Upper lobe of left lung (tissue), 6 donors: ENCODE measurements around the gene RIPK3. TPM values are rescaled to one million over a fixed set of nuclear protein-coding genes. Genes with fewer than 3 reads are reported as not detected.
"Not testable (repeated sequence)": the region's sequence is repeated elsewhere in the genome, so short reads cannot be mapped to it uniquely, and the experiment has no call there.

Source experiments
- ATAC-seq, 2 donors: fragments of 200-7000 bp; cut with Tn5 transposase; one replicate each; pipeline ENCODE4 v1.9.1; 2022; ENCODE audit warnings: mild to moderate bottlenecking in 2 of 2, moderate library complexity in 2 of 2; ENCODE audit not compliant: low FRiP score in 2 of 2
- DNase-seq, 2 donors: peaks; one replicate each; pipeline ENCODE4 v3.0.0-alpha.2; 2019 to 2020
- H3K27ac ChIP-seq, 4 donors: fragments of 200-600 bp; sonication (generic); one replicate each; pipeline ENCODE4 v1.5.1; 2016 to 2019
- H3K27me3 ChIP-seq, 4 donors: fragments of 200-600 bp; sonication (generic); one replicate each; pipeline ENCODE4 v1.5.1; 2017 to 2019
- H3K36me3 ChIP-seq, 4 donors: fragments of 200-600 bp; sonication (generic); one replicate each; pipeline ENCODE4 v1.5.1; 2016 to 2019
- H3K4me1 ChIP-seq, 4 donors: fragments of 200-600 bp; sonication (generic); one replicate each; pipeline ENCODE4 v1.5.1; 2018 to 2019
- H3K4me3 ChIP-seq, 4 donors: fragments of 200-600 bp; sonication (generic); one replicate each; pipeline ENCODE4 v1.5.1; 2017 to 2019; ENCODE audit warnings: mild to moderate bottlenecking in 2 of 4, moderate library complexity in 1 of 4
- H3K9me3 ChIP-seq, 4 donors: fragments of 200-600 bp; sonication (generic); one replicate each; pipeline ENCODE4 v1.5.1; 2018 to 2019
- CTCF ChIP-seq, 6 experiments: fragments of 450-650 bp in 4 of 6; fragments of 200-600 bp in 2 of 6; sonication (generic) in 2 of 6; IDR thresholded peaks; one replicate each; pipeline ENCODE4 v1.5.1; 2016 to 2019; ENCODE audit warnings: antibody characterized with exemption in 6 of 6
- EP300 ChIP-seq, 4 donors: sonication (generic); formaldehyde crosslinking; IDR thresholded peaks; one replicate each; pipeline ENCODE4 v1.5.1; 2017; ENCODE audit warnings: antibody characterized with exemption in 4 of 4, control low read depth in 2 of 4
- POLR2A ChIP-seq, 4 donors: fragments of 450-650 bp; IDR thresholded peaks; one replicate each; pipeline ENCODE4 v1.5.1; 2016 to 2017; ENCODE audit warnings: antibody characterized with exemption in 4 of 4, mild to moderate bottlenecking in 2 of 4
- POLR2AphosphoS5 ChIP-seq, 2 donors: sonication (generic); formaldehyde crosslinking; IDR thresholded peaks; one replicate each; pipeline ENCODE4 v1.5.1; 2017; ENCODE audit warnings: antibody characterized with exemption in 2 of 2
- WGBS, 2 donors: methylation state at CpG; one replicate each; pipeline ENCODE4 v1.1.5; 2017 to 2018; 5-methylcytosine and 5-hydroxymethylcytosine counted together
- total RNA-seq, 6 donors: library from RNA; depleted of rRNA in 4 of 6; stranded (reverse); fragments of >200 nt in 4 of 6; gene quantifications; one replicate each; pipeline versions ENCODE4 v1.1.0 to v1.2.1, GENCODE V29; 2016 to 2021
- donor health status: DM: no; HTN: no; CAD: no; lungs with moderate emphysema.
- donor health status: DM: no; HTN: yes; CAD: no; lungs with severe emphysema.

The RIPK3 gene
- total RNA-seq, 6 donors from 2014 or later: 16.1 to 92.2 (median 29.1) TPM

DNA sequence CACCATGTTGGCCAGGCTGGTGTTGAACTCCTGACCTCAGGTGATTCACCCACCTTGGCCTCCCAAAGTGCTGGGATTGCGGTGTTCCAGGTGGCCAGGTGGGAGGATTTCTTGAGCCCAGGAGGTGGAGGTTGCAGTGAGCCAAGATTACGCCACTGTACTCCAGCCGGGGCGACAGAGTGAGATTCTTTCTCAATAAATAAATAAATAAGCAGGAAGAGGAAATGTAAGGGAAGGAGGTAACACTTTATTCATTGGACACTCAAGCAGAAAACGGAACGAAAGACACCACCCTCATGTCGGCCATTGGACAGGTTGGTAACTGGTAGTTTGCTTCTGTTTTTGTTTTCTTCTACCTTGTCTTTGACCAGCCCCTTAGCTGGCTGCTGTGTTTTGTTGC, 15.2 kb upstream of the RIPK3 start:
- no peaks in the 10 kb centered on the region for H3K36me3 ChIP-seq
- H3K27me3 ChIP-seq: no peaks in the 10 kb centered on the region
- DNase-seq: no peak
- 54% methylated on average over 7 of the region's 7 CpGs for WGBS, 2 donors
- no peak overlapping the region for H3K27ac ChIP-seq
- no peaks in the 10 kb centered on the region for H3K9me3 ChIP-seq
- peaks cover 8 to 26% (median 14%) of the 10 kb centered on the region in 4 donors for H3K4me1 ChIP-seq
- no peak for ATAC-seq
- H3K4me3 ChIP-seq: no peak overlapping the region
- TF ChIP-seq CTCF (IDR thresholded peaks at IDR 0.05) (no peak), EP300 (IDR thresholded peaks at IDR 0.05) (no peak), POLR2AphosphoS5 (IDR thresholded peaks at IDR 0.05) (no peak), POLR2A (IDR thresholded peaks at IDR 0.05) (no peak)

- H3K27me3 ChIP-seq, ATAC-seq, H3K4me3 ChIP-seq, H3K9me3 ChIP-seq, DNase-seq, H3K36me3 ChIP-seq: not testable (repeated sequence)
- 90 to 91% methylated on average over 3 of the region's 3 CpGs for WGBS, 2 donors
- H3K4me1 ChIP-seq: peaks cover 8 to 26% (median 14%) of the 10 kb centered on the region in 4 donors
- H3K27ac ChIP-seq: peak overlapping the region in 3 of 4 donors; percentile 13 to 24 (median 18)
These were observed 14.7 kb upstream of the RIPK3 start for GRCh38 chr14:24354482-24354825.

- Histone ChIP-seq H3K4me3 (no peak overlapping the region), H3K4me1 (peaks cover 8 to 26% (median 14%) of the 10 kb centered on the region in 4 donors), H3K27me3 (no peaks in the 10 kb centered on the region), H3K9me3 (no peaks in the 10 kb centered on the region), H3K36me3 (no peaks in the 10 kb centered on the region), H3K27ac (peak overlapping the region in 2 of 4 donors; percentile 18 to 24)
- WGBS, 2 donors: 77 to 80% methylated on average over 5 of the region's 5 CpGs
- no peak for DNase-seq
- ATAC-seq: peak in 1 of 2 donors; percentile 41
- TF ChIP-seq EP300 (IDR thresholded peaks at IDR 0.05) (no peak), CTCF (IDR thresholded peaks at IDR 0.05) (no peak), POLR2AphosphoS5 (IDR thresholded peaks at IDR 0.05) (no peak)
These were observed 14.0 kb upstream of the RIPK3 start for GRCh38 chr14:24353559-24354481.

- H3K4me3 ChIP-seq: no peak overlapping the region
- no peaks in the 10 kb centered on the region for H3K9me3 ChIP-seq
- no peaks in the 10 kb centered on the region for H3K36me3 ChIP-seq
- 14 to 21% methylated on average over 3 to 4 of the region's 4 CpGs for WGBS, 2 donors
- DNase-seq: no peak
- no peaks in the 10 kb centered on the region for H3K27me3 ChIP-seq
- H3K4me1 ChIP-seq: peaks cover 8 to 26% (median 16%) of the 10 kb centered on the region in 4 donors
- H3K27ac ChIP-seq: peak overlapping the region in 3 of 4 donors; percentile 16 to 69 (median 48)
- peak; percentile 32 to 68 for ATAC-seq
- TF ChIP-seq POLR2A (IDR thresholded peaks at IDR 0.05) (no peak), CTCF (IDR thresholded peaks at IDR 0.05) (no peak), EP300 (IDR thresholded peaks at IDR 0.05) (no peak), POLR2AphosphoS5 (IDR thresholded peaks at IDR 0.05) (no peak)
These were observed 11.7 kb upstream of the RIPK3 start for GRCh38 chr14:24351517-24351916.

GRCh38 chr14:24349742-24350141, 10.0 kb upstream of the RIPK3 start:
- DNase-seq (no peak), ATAC-seq (no peak)
- WGBS, 2 donors: 80 to 82% methylated on average over 5 of the region's 5 CpGs
- Histone ChIP-seq H3K4me1 (peaks cover 8 to 21% (median 13%) of the 10 kb centered on the region in 4 donors), H3K27ac (no peak overlapping the region), H3K9me3 (no peaks in the 10 kb centered on the region), H3K27me3 (no peaks in the 10 kb centered on the region), H3K4me3 (no peak overlapping the region), H3K36me3 (no peaks in the 10 kb centered on the region)
- TF ChIP-seq CTCF (IDR thresholded peaks at IDR 0.05) (no peak), EP300 (IDR thresholded peaks at IDR 0.05) (no peak), POLR2AphosphoS5 (IDR thresholded peaks at IDR 0.05) (no peak), POLR2A (IDR thresholded peaks at IDR 0.05) (no peak)
